GM12801 (cell line): ENCODE results near the gene SLIT3.

ENCODE experiments used
- TF ChIP-seq, protein P1 (sequence below): IDR thresholded peaks from one replicate; pipeline ENCODE4 v1.5.1; 2011; ENCODE audit warnings: control low read depth; ENCODE audit not compliant: insufficient read length; ENCODE audit errors: extremely low read depth

Gene SLIT3

DNA sequence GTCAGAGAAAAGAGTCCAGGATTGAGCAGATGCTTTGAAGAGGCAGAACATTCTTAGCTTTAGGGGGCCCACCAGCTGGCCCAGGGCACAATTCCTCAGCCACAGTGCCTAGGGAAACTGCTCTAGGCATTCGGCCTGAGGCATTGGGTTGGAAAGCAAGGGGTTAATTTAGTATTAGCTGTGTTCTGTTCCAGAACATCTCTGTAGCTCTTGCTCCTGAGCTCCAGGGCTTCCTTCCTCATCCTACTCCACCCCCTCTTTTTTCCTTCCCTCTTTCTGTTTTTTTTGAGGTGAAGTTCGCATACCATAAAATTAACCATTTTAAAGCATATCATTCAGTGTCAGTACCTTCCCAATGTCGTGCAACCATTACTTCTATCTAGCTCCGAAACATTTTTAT, 647.3 kb downstream of the SLIT3 start:
- TF ChIP-seq, protein P1, sequence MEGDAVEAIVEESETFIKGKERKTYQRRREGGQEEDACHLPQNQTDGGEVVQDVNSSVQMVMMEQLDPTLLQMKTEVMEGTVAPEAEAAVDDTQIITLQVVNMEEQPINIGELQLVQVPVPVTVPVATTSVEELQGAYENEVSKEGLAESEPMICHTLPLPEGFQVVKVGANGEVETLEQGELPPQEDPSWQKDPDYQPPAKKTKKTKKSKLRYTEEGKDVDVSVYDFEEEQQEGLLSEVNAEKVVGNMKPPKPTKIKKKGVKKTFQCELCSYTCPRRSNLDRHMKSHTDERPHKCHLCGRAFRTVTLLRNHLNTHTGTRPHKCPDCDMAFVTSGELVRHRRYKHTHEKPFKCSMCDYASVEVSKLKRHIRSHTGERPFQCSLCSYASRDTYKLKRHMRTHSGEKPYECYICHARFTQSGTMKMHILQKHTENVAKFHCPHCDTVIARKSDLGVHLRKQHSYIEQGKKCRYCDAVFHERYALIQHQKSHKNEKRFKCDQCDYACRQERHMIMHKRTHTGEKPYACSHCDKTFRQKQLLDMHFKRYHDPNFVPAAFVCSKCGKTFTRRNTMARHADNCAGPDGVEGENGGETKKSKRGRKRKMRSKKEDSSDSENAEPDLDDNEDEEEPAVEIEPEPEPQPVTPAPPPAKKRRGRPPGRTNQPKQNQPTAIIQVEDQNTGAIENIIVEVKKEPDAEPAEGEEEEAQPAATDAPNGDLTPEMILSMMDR, result no peak

DNA sequence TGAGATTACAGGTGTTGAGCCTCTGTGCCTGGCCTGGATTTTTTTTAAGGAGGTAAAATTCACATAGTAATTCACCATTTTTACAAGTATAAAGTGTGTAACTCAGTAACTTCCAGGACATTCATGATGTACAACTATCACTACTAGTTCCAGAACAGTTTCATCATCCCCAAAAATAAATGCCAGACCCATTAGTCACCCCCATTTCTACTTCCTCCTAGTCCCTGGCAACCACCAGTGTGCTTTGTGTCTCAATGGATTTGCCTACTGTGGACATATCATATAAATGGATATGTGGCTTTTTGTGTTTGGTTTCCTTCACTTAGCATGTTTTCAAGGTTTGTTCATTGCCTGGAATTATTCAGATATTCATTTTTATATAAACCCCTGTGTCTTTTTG, 649.3 kb downstream of the SLIT3 start:
- TF ChIP-seq, protein P1, result no peak

DNA sequence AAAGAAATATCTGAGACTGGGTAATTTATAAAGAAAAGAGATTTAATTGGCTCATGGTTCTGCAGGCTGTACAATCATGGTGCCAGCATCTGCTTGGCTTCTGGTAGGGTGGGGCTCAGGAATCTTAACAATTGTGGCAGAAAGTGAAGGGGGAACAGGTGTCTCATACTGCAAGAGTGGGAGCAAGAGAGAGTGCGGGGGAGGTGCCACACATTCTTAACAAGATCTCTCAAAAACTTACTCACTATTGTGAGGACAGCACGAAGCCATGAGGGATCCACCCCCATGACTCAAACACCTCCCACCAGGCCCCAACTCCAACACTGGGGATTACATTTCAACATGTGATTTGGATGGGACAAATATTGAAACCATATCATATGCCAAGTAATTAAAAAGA, 651.6 kb downstream of the SLIT3 start:
- TF ChIP-seq, protein P1, result no peak

DNA sequence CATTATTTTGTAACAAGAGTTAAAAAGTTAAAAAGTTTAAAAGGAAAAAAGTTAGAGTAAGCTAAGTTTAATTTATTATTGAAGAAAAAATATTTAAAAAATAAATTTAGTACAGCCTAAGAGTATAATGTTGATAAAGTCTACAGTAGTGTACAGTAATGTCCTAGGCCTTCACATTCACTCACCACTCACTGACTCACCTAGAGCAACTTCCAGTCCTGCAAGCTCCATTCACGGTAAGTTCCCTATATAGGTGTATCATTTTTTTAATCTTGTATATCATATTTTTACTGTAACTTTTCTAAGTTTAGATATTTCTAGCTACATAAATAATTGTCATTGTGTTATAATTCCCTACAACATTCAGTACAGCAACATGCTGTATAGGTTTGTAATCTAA, 652.4 kb downstream of the SLIT3 start:
- TF ChIP-seq, protein P1, result no peak

DNA sequence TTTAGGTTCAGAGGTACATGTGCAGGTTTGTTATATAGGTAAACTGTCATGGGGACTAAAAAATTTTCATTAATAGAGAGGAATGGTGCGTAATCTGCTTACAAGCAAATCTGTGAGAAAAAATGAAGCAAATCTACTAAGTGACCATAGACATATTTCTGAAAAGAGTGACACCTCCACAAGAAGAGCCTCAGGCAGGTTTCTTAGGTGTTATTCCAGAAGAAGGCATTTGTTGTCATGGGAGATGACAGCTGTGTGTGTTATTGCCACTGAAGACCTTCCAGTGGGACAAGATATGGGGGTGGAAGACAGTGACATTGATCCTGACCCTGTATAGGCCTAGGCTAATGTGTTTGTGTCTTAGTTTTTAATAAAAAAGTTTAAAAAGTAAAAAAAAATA, 652.9 kb downstream of the SLIT3 start:
- TF ChIP-seq, protein P1, result no peak

DNA sequence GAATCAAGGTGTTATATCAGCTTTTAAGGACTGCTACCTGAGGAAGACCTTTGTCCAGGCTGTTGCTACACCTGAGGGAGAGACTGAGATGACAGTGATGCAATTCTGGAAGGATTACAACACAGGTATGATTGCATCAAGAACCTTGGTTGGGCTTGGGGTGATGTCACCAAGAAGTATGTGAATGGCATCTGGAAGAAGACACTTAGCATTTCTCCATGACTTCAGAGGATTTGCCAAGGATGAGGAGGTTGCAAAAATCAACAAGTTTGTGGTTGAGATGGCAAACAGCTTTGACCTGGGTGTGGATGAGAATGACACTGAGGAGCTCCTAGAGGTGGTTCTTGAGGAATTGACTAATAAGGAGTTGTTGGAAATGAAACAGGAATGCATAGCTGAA, 653.9 kb downstream of the SLIT3 start:
- TF ChIP-seq, protein P1, result no peak

DNA sequence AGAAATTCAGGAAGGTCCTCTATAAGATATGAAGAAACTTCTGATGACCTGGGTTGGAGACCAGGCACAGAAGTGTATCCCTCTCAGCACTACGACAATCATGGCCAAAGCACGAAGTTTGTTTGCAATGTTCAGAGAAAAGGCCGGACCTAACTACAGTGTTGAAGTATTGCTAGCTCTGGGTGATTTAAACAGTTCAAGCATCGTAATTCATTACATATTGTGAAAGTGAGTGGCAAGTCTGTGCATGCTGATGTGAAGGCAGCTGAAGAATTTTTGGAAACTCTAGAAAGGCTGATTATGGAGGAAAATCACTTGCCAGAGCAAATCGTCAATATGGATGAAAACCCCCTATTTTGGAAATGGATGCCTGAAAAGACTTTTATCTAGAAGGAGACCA, 654.6 kb downstream of the SLIT3 start:
- TF ChIP-seq, protein P1, result no peak

DNA sequence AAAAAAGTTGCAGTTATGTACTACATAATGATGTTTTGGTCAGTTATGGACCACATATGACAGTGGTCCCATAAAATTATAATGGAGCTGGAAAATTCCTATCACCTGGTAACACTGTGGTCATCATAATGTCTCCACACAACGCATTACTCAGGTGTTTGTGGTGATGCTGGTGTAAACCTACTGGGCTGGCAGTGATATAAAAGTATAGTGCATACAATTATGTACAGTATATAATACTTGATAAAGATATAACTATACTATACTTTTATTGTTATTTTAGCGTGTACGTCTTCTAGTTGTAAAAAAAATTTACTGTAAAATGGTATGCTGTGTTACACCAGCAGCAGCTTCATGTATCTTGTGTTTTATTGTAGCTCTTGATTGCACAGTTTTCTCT, 655.7 kb downstream of the SLIT3 start:
- TF ChIP-seq, protein P1, result no peak
